ENCODE data around the gene MUCL3. TPM values are rescaled to one million over a fixed set of nuclear protein-coding genes. Genes with fewer than 3 reads are reported as not detected.
A peak's percentile ranks its signal among the peaks of the same experiment; 100 is the strongest.

Gene MUCL3
- total RNA-seq, 1 experiment from 2014 or later: not detected

DNA sequence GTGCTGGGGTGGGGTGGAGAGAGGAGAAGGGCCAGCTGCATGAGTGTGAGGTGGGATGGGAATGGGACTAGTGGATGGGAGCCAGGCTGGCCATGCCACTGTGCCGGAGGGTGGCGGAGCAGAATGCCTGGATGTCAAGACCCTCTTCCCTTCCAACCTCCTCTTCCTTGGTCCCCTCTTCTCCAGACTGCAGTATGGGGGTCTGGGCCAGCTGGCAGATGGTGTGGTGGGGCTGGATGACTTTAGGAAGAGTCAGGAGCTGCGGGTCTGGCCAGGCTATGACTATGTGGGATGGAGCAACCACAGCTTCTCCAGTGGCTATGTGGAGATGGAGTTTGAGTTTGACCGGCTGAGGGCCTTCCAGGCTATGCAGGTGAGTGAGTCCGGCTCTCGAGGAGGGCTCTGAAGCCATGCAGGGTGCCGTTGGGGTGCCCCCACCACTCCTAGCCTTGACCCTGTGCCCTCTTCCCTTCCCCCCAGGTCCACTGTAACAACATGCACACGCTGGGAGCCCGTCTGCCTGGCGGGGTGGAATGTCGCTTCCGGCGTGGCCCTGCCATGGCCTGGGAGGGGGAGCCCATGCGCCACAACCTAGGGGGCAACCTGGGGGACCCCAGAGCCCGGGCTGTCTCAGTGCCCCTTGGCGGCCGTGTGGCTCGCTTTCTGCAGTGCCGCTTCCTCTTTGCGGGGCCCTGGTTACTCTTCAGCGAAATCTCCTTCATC is 48.8 kb upstream of the MUCL3 start:
- POLR2A ChIA-PET (ENCODE audit: low non-redundant PET): no interaction called here
- no peaks in the 10 kb centered on the region for H3K9me3 ChIP-seq (ENCODE audit: low read depth, low read length, poor library complexity, severe bottlenecking)
- TF ChIP-seq, protein P1, sequence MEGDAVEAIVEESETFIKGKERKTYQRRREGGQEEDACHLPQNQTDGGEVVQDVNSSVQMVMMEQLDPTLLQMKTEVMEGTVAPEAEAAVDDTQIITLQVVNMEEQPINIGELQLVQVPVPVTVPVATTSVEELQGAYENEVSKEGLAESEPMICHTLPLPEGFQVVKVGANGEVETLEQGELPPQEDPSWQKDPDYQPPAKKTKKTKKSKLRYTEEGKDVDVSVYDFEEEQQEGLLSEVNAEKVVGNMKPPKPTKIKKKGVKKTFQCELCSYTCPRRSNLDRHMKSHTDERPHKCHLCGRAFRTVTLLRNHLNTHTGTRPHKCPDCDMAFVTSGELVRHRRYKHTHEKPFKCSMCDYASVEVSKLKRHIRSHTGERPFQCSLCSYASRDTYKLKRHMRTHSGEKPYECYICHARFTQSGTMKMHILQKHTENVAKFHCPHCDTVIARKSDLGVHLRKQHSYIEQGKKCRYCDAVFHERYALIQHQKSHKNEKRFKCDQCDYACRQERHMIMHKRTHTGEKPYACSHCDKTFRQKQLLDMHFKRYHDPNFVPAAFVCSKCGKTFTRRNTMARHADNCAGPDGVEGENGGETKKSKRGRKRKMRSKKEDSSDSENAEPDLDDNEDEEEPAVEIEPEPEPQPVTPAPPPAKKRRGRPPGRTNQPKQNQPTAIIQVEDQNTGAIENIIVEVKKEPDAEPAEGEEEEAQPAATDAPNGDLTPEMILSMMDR (conservative IDR thresholded peaks at IDR 0.05; ENCODE audit: low read depth, low read length): no peak
- no peak for TF ChIP-seq EZH2 (IDR thresholded peaks at IDR 0.05; ENCODE audit: borderline replicate concordance, low read depth, low read length, poor library complexity, severe bottlenecking)
- H3K36me3 ChIP-seq (ENCODE audit: insufficient read depth, low read length, poor library complexity, severe bottlenecking): peaks cover 13% of the 10 kb centered on the region
- DNase-seq (ENCODE audit: low spot score): no peak
- peaks cover 25% of the 10 kb centered on the region for H3K4me1 ChIP-seq (ENCODE audit: insufficient read depth, low read length, poor library complexity, severe bottlenecking)
- H3K27ac ChIP-seq (ENCODE audit: low read depth, low read length, poor library complexity, severe bottlenecking): no peak overlapping the region
- intact Hi-C loops (cut with micrococcal nuclease; ENCODE audit: unreplicated experiment): no loop called here
- no peak overlapping the region for H3K4me3 ChIP-seq (ENCODE audit: low read depth, low read length, poor library complexity, severe bottlenecking)
- H3K27me3 ChIP-seq (replicated peaks; ENCODE audit: insufficient read depth, low read depth, low read length, poor library complexity): no peaks in the 10 kb centered on the region
- BruUV-seq (replicated peaks): no TSS peak
- CTCF ChIA-PET: no interaction called here

- Histone ChIP-seq H3K36me3 (ENCODE audit: insufficient read depth, low read length, poor library complexity, severe bottlenecking) (peaks cover 21% of the 10 kb centered on the region), H3K4me1 (ENCODE audit: insufficient read depth, low read length, poor library complexity, severe bottlenecking) (peaks cover 14% of the 10 kb centered on the region), H3K4me3 (ENCODE audit: low read depth, low read length, poor library complexity, severe bottlenecking) (no peak overlapping the region), H3K27ac (ENCODE audit: low read depth, low read length, poor library complexity, severe bottlenecking) (no peak overlapping the region), H3K9me3 (ENCODE audit: low read depth, low read length, poor library complexity, severe bottlenecking) (no peaks in the 10 kb centered on the region), H3K27me3 (replicated peaks; ENCODE audit: insufficient read depth, low read depth, low read length, poor library complexity) (no peaks in the 10 kb centered on the region)
- TF ChIP-seq, protein P1 (conservative IDR thresholded peaks at IDR 0.05; ENCODE audit: low read depth, low read length): peak; percentile 30; the same call in 1 of the 2 replicates
- TF ChIP-seq EZH2 (IDR thresholded peaks at IDR 0.05; ENCODE audit: borderline replicate concordance, low read depth, low read length, poor library complexity, severe bottlenecking): no peak
- intact Hi-C loops (cut with micrococcal nuclease; ENCODE audit: unreplicated experiment): no loop called here
- ChIA-PET CTCF (no interaction called here), POLR2A (ENCODE audit: low non-redundant PET) (no interaction called here)
- no TSS peak for BruUV-seq (replicated peaks)
- DNase-seq (ENCODE audit: low spot score): no peak
Observed at GRCh38 chr6:30893001-30893591, 47.7 kb upstream of the MUCL3 start.

DNA sequence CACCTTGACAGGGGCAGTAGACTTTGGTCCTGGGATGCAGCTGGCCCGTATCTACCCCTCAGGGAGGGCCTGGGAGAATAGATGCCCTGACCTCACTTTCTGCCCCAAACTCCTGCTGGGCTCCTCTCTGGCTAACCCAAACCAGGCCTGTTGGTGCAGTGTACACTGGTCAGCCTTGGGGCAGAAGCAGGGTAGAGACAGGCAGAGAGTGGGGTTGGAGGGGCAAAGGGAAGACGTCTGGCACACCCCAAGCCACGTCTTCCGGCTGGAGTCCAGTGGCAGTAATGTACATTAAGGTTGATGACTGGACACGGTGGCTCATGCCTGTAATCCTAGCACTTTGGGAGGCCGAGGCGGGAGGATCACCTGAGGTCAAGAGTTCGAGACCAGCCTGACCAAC is 47.1 kb upstream of the MUCL3 start:
- POLR2A ChIA-PET (ENCODE audit: low non-redundant PET): no interaction called here
- H3K9me3 ChIP-seq (ENCODE audit: low read depth, low read length, poor library complexity, severe bottlenecking): no peaks in the 10 kb centered on the region
- H3K27ac ChIP-seq (ENCODE audit: low read depth, low read length, poor library complexity, severe bottlenecking): no peak overlapping the region
- no peak overlapping the region for H3K4me3 ChIP-seq (ENCODE audit: low read depth, low read length, poor library complexity, severe bottlenecking)
- TF ChIP-seq, protein P1 (conservative IDR thresholded peaks at IDR 0.05; ENCODE audit: low read depth, low read length): no peak
- TF ChIP-seq EZH2 (IDR thresholded peaks at IDR 0.05; ENCODE audit: borderline replicate concordance, low read depth, low read length, poor library complexity, severe bottlenecking): no peak
- intact Hi-C loops (cut with micrococcal nuclease; ENCODE audit: unreplicated experiment): no loop called here
- H3K36me3 ChIP-seq (ENCODE audit: insufficient read depth, low read length, poor library complexity, severe bottlenecking): peaks cover 26% of the 10 kb centered on the region
- no TSS peak for BruUV-seq (replicated peaks)
- H3K4me1 ChIP-seq (ENCODE audit: insufficient read depth, low read length, poor library complexity, severe bottlenecking): peaks cover 9% of the 10 kb centered on the region
- no peak for DNase-seq (ENCODE audit: low spot score)
- CTCF ChIA-PET: no interaction called here
- no peaks in the 10 kb centered on the region for H3K27me3 ChIP-seq (replicated peaks; ENCODE audit: insufficient read depth, low read depth, low read length, poor library complexity)
